ENCODE measurements around the gene INSL4. TPM values are rescaled to one million over a fixed set of nuclear protein-coding genes. Genes with fewer than 3 reads are reported as not detected.

The INSL4 gene
- total RNA-seq, 2 donors from 2014 or later, result not detected

GRCh38 chr9:5263351-5264218 is 32.4 kb downstream of the INSL4 start:
- no peak for DNase-seq (ENCODE audit: low spot score)
- no peaks in the 10 kb centered on the region for H3K4me1 ChIP-seq
- no peaks in the 10 kb centered on the region for H3K36me3 ChIP-seq
- no peaks in the 10 kb centered on the region for H3K27me3 ChIP-seq
- H3K27ac ChIP-seq, result no peak overlapping the region
- no peak for TF ChIP-seq CTCF (IDR thresholded peaks at IDR 0.05)
- peaks cover 0 to 5% of the 10 kb centered on the region in 2 donors for H3K9me3 ChIP-seq
- H3K4me3 ChIP-seq, result no peak overlapping the region

GRCh38 chr9:5264219-5264595 is 33.0 kb downstream of the INSL4 start:
- Histone ChIP-seq H3K4me3 (no peak overlapping the region), H3K27ac (no peak overlapping the region), H3K4me1 (no peaks in the 10 kb centered on the region), H3K9me3 (peaks cover 0 to 5% of the 10 kb centered on the region in 2 donors), H3K27me3 (no peaks in the 10 kb centered on the region), H3K36me3 (no peaks in the 10 kb centered on the region)
- no peak for DNase-seq (ENCODE audit: low spot score)
- no peak for TF ChIP-seq CTCF (IDR thresholded peaks at IDR 0.05)

- Histone ChIP-seq H3K4me1 (no peaks in the 10 kb centered on the region), H3K4me3 (no peak overlapping the region), H3K27me3 (no peaks in the 10 kb centered on the region), H3K27ac (no peak overlapping the region), H3K9me3 (no peaks in the 10 kb centered on the region), H3K36me3 (no peaks in the 10 kb centered on the region)
- DNase-seq (ENCODE audit: low spot score), result no peak
- TF ChIP-seq CTCF (IDR thresholded peaks at IDR 0.05), result no peak
Observed at GRCh38 chr9:5265939-5266338, 34.7 kb downstream of the INSL4 start.

- H3K4me3 ChIP-seq, result no peak overlapping the region
- TF ChIP-seq CTCF (IDR thresholded peaks at IDR 0.05), result no peak
- no peaks in the 10 kb centered on the region for H3K9me3 ChIP-seq
- no peak for DNase-seq (ENCODE audit: low spot score)
- H3K27ac ChIP-seq, result no peak overlapping the region
- no peaks in the 10 kb centered on the region for H3K4me1 ChIP-seq
- no peaks in the 10 kb centered on the region for H3K27me3 ChIP-seq
- H3K36me3 ChIP-seq, result no peaks in the 10 kb centered on the region
Observed at GRCh38 chr9:5269249-5269715, 38.1 kb downstream of the INSL4 start.

GRCh38 chr9:5274770-5275169 is 43.6 kb downstream of the INSL4 start:
- no peaks in the 10 kb centered on the region for H3K27me3 ChIP-seq
- no peaks in the 10 kb centered on the region for H3K4me1 ChIP-seq
- H3K36me3 ChIP-seq, result no peaks in the 10 kb centered on the region
- H3K27ac ChIP-seq, result no peak overlapping the region
- DNase-seq (ENCODE audit: low spot score), result no peak
- no peaks in the 10 kb centered on the region for H3K9me3 ChIP-seq
- H3K4me3 ChIP-seq, result no peak overlapping the region
- TF ChIP-seq CTCF (IDR thresholded peaks at IDR 0.05), result no peak
